SK-N-SH (cell line): Measurements from ENCODE around the gene OLFML1. TPM values are rescaled to one million over a fixed set of nuclear protein-coding genes. Genes with fewer than 3 reads are reported as not detected.

Source experiments
- CTCF ChIA-PET: fragments of 300-600, 350-600 bp; formaldehyde crosslinking; extraction: SDS; loops from one replicate; lab custom pipeline; 2021; lab: Yijun Ruan, JAX
- POLR2A ChIA-PET: fragments of 350-600 bp; sonication (Branson Sonifier 250); formaldehyde crosslinking; extraction: SDS; loops from one replicate; lab custom pipeline; 2020; ENCODE audit warnings: antibody characterized with exemption, inconsistent platforms; lab: Yijun Ruan, JAX
- DNase-seq: peaks from one replicate; pipeline ENCODE4 v3.0.0; 2012
- H2AFZ ChIP-seq: fragments of 200-600 bp; sonication (generic); 2 replicates; pipeline ENCODE4 v1.8.1; 2016; ENCODE audit warnings: antibody characterized with exemption, mild to moderate bottlenecking, low read depth
- H3F3A ChIP-seq: fragments of 200-600 bp; sonication (generic); replicated peaks from 2 replicates; pipeline ENCODE3; 2016; ENCODE audit warnings: antibody characterized with exemption, mild to moderate bottlenecking; ENCODE audit not compliant: insufficient read depth
- H3K27ac ChIP-seq, 2 experiments: fragments of 200-500 bp in 1 of 2; fragments of 200-600 bp in 1 of 2; sonication (Bioruptor generic) in 1 of 2; sonication (generic), shearing (Covaris generic) in 1 of 2; 2 replicates each; pipeline versions ENCODE4 v1.5.1 to v1.6.1; 2014 to 2016; ENCODE audit warnings: low read depth in 2 of 2, inconsistent platforms in 1 of 2, low read length in 1 of 2, mild to moderate bottlenecking in 1 of 2, mixed read lengths in 1 of 2
- H3K27me3 ChIP-seq: fragments of 200-600 bp; sonication (generic), shearing (Covaris generic); 2 replicates; pipeline ENCODE4 v1.6.1; 2016; ENCODE audit warnings: mixed run types; ENCODE audit not compliant: insufficient read depth
- H3K36me3 ChIP-seq, 2 experiments: fragments of 200-500 bp in 1 of 2; fragments of 200-600 bp in 1 of 2; sonication (Bioruptor generic) in 1 of 2; sonication (generic) in 1 of 2; replicated peaks in 1 of 2; 2 replicates each; pipeline versions ENCODE3 to v1.5.1; 2014 to 2016; ENCODE audit warnings: low read length in 1 of 2, mild to moderate bottlenecking in 1 of 2; ENCODE audit not compliant: insufficient read depth in 2 of 2, control insufficient read depth in 1 of 2
- H3K4me1 ChIP-seq, 2 experiments: fragments of 200-500 bp in 1 of 2; fragments of 200-600 bp in 1 of 2; sonication (Bioruptor generic) in 1 of 2; sonication (generic), shearing (Covaris generic) in 1 of 2; 2 replicates each; pipeline versions ENCODE4 v1.5.1 to v1.6.1; 2014 to 2016; ENCODE audit warnings: low read depth in 1 of 2, low read length in 1 of 2, mixed run types in 1 of 2; ENCODE audit not compliant: insufficient read depth in 2 of 2, control insufficient read depth in 1 of 2
- H3K4me2 ChIP-seq: fragments of 200-600 bp; sonication (generic), shearing (Covaris generic); 2 replicates; pipeline ENCODE4 v1.6.1; 2017; ENCODE audit warnings: mixed run types
- H3K4me3 ChIP-seq, 2 experiments: fragments of 200-500 bp in 1 of 2; fragments of 200-600 bp in 1 of 2; sonication (Bioruptor generic) in 1 of 2; sonication (generic), shearing (Covaris generic) in 1 of 2; 2 replicates each; pipeline versions ENCODE4 v1.5.1 to v1.8.1; 2014 to 2016; ENCODE audit warnings: low read depth in 2 of 2, inconsistent platforms in 1 of 2, low read length in 1 of 2, mild to moderate bottlenecking in 1 of 2, mixed read lengths in 1 of 2, moderate library complexity in 1 of 2
- H3K79me2 ChIP-seq: fragments of 200-600 bp; sonication (generic); 2 replicates; pipeline ENCODE4 v1.8.1; 2017; ENCODE audit warnings: mild to moderate bottlenecking; ENCODE audit not compliant: insufficient read depth
- H3K9ac ChIP-seq: fragments of 200-600 bp; sonication (generic); 2 replicates; pipeline ENCODE4 v1.6.1; 2017; ENCODE audit warnings: mixed run types
- H3K9me2 ChIP-seq: fragments of 200-600 bp; sonication (generic); 2 replicates; pipeline ENCODE4 v1.6.1; 2017; ENCODE audit warnings: mixed run types
- H3K9me3 ChIP-seq: fragments of 200-600 bp; sonication (generic); 2 replicates; pipeline ENCODE4 v1.6.1; 2017; ENCODE audit warnings: mixed run types, mild to moderate bottlenecking, moderate library complexity
- H4K20me1 ChIP-seq: fragments of 200-600 bp; sonication (generic); 2 replicates; pipeline ENCODE4 v1.6.1; 2017; ENCODE audit warnings: mild to moderate bottlenecking, mixed run types; ENCODE audit not compliant: insufficient read depth
- EZH2phosphoT487 ChIP-seq: fragments of 200-600 bp; sonication (generic); IDR thresholded peaks from 2 replicates; pipeline ENCODE4 v1.6.1; 2017; ENCODE audit warnings: low read depth, mixed run types, mild to moderate bottlenecking, antibody characterized with exemption, moderate library complexity, borderline replicate concordance
- FOXJ3 ChIP-seq: sonication (generic); formaldehyde crosslinking; IDR thresholded peaks from 2 replicates; pipeline ENCODE4 v1.5.1; 2020; ENCODE audit warnings: mild to moderate bottlenecking, missing genetic modification reagents
- MXI1 ChIP-seq: IDR thresholded peaks from 2 replicates; pipeline ENCODE4 v1.6.1; 2012; ENCODE audit warnings: mild to moderate bottlenecking, low read depth, low read length, improper control_type of control experiment
- NFIC ChIP-seq: IDR thresholded peaks from 2 replicates; pipeline ENCODE4 v1.4.0; 2012; ENCODE audit warnings: borderline replicate concordance
- POLR2AphosphoS5 ChIP-seq: IDR thresholded peaks from 2 replicates; pipeline ENCODE4 v1.6.1; 2012; ENCODE audit warnings: low read depth, low read length
- SMC3 ChIP-seq: IDR thresholded peaks from 2 replicates; pipeline ENCODE4 v1.6.1; 2012; ENCODE audit warnings: low read depth, low read length, improper control_type of control experiment
- TCF12 ChIP-seq: IDR thresholded peaks from 2 replicates; pipeline ENCODE4 v1.4.0; 2012
- WGBS: methylation state at CpG from one replicate; pipeline ENCODE4 v1.1.6; 2017; ENCODE audit warnings: low lambda C conversion rate; 5-methylcytosine and 5-hydroxymethylcytosine counted together
- polyA plus RNA-seq, 3 experiments: library from polyadenylated mRNA; depleted of rRNA; stranded (reverse); fragments of >200 nt; gene quantifications; 2 replicates each; pipeline ENCODE4 v1.2.3, GENCODE V29; 2012
- TF ChIP-seq, protein P1 (sequence below): IDR thresholded peaks from 2 replicates; pipeline ENCODE4 v1.4.0; 2012; ENCODE audit warnings: low read depth, borderline replicate concordance
- TF ChIP-seq, protein P2 (sequence below): fragments of 200-600 bp; sonication (generic); IDR thresholded peaks from 2 replicates; pipeline ENCODE4 v1.6.1; 2017; ENCODE audit warnings: antibody characterized with exemption, mild to moderate bottlenecking, moderate library complexity
- TF ChIP-seq, protein P3 (sequence below): IDR thresholded peaks from 2 replicates; pipeline ENCODE4 v1.6.1; 2012; ENCODE audit warnings: mild to moderate bottlenecking, low read depth, low read length, moderate library complexity

Gene OLFML1
- polyA plus RNA-seq, 1 of the 3 experiments (the other 2 are of a cell fraction) = not detected

DNA sequence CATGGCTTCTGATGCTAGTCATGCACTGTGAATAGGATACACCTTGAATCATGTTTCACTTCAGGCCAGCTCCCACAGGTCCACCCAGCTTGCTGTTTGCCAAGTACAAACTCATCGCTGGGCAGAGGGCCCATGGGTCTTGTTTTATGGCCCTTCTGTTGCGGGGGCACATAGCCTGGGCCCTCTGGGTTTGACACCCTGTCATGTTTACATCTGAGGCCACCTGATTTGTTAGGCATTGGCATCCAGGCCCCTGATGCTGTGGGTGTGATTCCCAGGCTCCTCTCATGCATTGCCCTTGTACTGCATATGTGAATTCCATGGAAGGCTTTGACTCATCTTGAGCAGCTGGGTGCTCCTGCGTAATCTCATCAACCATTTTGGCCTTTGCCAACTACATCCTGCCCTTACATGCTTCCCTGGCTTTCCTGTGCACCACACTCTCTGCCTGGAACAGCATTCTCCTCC lies 61.1 kb downstream of the OLFML1 start (continued):
- TF ChIP-seq, protein P1, sequence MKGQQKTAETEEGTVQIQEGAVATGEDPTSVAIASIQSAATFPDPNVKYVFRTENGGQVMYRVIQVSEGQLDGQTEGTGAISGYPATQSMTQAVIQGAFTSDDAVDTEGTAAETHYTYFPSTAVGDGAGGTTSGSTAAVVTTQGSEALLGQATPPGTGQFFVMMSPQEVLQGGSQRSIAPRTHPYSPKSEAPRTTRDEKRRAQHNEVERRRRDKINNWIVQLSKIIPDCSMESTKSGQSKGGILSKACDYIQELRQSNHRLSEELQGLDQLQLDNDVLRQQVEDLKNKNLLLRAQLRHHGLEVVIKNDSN = no peak
- no peak for TF ChIP-seq MXI1

DNA sequence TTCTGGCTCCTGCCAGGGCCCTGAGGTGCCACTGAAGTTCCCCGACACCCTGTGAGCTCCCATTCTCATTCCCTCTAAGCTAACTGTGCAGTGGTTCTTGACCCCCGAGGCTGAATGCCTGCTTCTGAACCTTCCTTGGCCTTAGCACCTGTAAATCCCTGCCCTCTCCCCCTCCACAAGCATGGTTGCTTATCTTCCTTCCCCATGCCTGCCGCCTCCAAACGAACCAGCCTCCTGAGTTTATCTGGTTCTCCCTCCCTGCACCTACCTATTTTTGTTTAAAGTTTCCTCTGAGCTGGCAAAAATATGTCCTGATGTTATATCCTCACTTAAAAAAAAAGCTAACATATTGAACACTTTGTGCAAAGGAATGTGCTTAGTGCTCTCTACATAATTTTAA lies 62.4 kb downstream of the OLFML1 start:
- H3K27me3 ChIP-seq = no peaks in the 10 kb centered on the region; the same call in 1 of the 2 replicates
- no peak overlapping the region for H3K27ac ChIP-seq
- POLR2A ChIA-PET = no interaction called here
- H3K4me3 ChIP-seq = no peak overlapping the region
- no peak for DNase-seq
- H3K4me2 ChIP-seq = no peak overlapping the region
- H3F3A ChIP-seq = no peaks in the 10 kb centered on the region
- H3K36me3 ChIP-seq = no peaks in the 10 kb centered on the region
- TF ChIP-seq EZH2phosphoT487 (no peak), POLR2AphosphoS5 (no peak), FOXJ3 (CRISPR knock-in tag) (no peak), MXI1 (no peak), SMC3 (no peak), TCF12 (no peak), NFIC (no peak)
- TF ChIP-seq, protein P2, sequence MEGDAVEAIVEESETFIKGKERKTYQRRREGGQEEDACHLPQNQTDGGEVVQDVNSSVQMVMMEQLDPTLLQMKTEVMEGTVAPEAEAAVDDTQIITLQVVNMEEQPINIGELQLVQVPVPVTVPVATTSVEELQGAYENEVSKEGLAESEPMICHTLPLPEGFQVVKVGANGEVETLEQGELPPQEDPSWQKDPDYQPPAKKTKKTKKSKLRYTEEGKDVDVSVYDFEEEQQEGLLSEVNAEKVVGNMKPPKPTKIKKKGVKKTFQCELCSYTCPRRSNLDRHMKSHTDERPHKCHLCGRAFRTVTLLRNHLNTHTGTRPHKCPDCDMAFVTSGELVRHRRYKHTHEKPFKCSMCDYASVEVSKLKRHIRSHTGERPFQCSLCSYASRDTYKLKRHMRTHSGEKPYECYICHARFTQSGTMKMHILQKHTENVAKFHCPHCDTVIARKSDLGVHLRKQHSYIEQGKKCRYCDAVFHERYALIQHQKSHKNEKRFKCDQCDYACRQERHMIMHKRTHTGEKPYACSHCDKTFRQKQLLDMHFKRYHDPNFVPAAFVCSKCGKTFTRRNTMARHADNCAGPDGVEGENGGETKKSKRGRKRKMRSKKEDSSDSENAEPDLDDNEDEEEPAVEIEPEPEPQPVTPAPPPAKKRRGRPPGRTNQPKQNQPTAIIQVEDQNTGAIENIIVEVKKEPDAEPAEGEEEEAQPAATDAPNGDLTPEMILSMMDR = no peak
- TF ChIP-seq, protein P3, sequence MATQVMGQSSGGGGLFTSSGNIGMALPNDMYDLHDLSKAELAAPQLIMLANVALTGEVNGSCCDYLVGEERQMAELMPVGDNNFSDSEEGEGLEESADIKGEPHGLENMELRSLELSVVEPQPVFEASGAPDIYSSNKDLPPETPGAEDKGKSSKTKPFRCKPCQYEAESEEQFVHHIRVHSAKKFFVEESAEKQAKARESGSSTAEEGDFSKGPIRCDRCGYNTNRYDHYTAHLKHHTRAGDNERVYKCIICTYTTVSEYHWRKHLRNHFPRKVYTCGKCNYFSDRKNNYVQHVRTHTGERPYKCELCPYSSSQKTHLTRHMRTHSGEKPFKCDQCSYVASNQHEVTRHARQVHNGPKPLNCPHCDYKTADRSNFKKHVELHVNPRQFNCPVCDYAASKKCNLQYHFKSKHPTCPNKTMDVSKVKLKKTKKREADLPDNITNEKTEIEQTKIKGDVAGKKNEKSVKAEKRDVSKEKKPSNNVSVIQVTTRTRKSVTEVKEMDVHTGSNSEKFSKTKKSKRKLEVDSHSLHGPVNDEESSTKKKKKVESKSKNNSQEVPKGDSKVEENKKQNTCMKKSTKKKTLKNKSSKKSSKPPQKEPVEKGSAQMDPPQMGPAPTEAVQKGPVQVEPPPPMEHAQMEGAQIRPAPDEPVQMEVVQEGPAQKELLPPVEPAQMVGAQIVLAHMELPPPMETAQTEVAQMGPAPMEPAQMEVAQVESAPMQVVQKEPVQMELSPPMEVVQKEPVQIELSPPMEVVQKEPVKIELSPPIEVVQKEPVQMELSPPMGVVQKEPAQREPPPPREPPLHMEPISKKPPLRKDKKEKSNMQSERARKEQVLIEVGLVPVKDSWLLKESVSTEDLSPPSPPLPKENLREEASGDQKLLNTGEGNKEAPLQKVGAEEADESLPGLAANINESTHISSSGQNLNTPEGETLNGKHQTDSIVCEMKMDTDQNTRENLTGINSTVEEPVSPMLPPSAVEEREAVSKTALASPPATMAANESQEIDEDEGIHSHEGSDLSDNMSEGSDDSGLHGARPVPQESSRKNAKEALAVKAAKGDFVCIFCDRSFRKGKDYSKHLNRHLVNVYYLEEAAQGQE = no peak
- no peak overlapping the region for H2AFZ ChIP-seq
- CTCF ChIA-PET = interaction anchor here (0.8 to 5.4 kb wide), 7 partner anchors 10 to 131 kb away, joined by 3 to 23 read pairs (median 4); partner anchors contain the start of gene PPFIBP2
- H3K4me1 ChIP-seq = peaks cover 0 to 9% of the 10 kb centered on the region in 2 experiments; a peak in 1 of 4 replicates
- H3K9me3 ChIP-seq = no peaks in the 10 kb centered on the region
- WGBS = 37% methylated on average over 4 of the region's 4 CpGs
- H3K79me2 ChIP-seq = no peaks in the 10 kb centered on the region
- H3K9me2 ChIP-seq = no peaks in the 10 kb centered on the region
- H4K20me1 ChIP-seq = no peaks in the 10 kb centered on the region
- H3K9ac ChIP-seq = no peak overlapping the region
